HG03558 (cell line): ENCODE results near the gene RNF43.

Experiments
- ATAC-seq: cut with Tn5 transposase; IDR thresholded peaks from one replicate; pipeline ENCODE4 v1.9.1; 2021; ENCODE audit warnings: moderate number of reproducible peaks; ENCODE audit not compliant: unreplicated experiment; ENCODE audit errors: extremely low read depth

Gene RNF43

GRCh38 chr17:58417300-58418092 is at the start of gene RNF43:
TSS of gene RNF43 (minus strand) at chr17:58417534. CDS start at chr17:58415577, 1,957 bp downstream.
- peak; percentile 73 for ATAC-seq

GRCh38 chr17:58455491-58455890 is 38.2 kb upstream of the RNF43 start:
- no peak for ATAC-seq

- no peak for ATAC-seq
Observed at GRCh38 chr17:58452738-58453137, 35.4 kb upstream of the RNF43 start.

- no peak for ATAC-seq
Observed at GRCh38 chr17:58447039-58447975, 30.0 kb upstream of the RNF43 start.

GRCh38 chr17:58446086-58446485 is 28.8 kb upstream of the RNF43 start:
- no peak for ATAC-seq

GRCh38 chr17:58436805-58437239 is 19.5 kb upstream of the RNF43 start:
- ATAC-seq, result no peak

- ATAC-seq, result no peak
Observed at GRCh38 chr17:58436245-58436644, 18.9 kb upstream of the RNF43 start.

- ATAC-seq, result no peak
Observed at GRCh38 chr17:58432806-58433573, 15.7 kb upstream of the RNF43 start.

GRCh38 chr17:58427807-58428206 is 10.5 kb upstream of the RNF43 start:
- ATAC-seq, result no peak

GRCh38 chr17:58421711-58422110 is 4.4 kb upstream of the RNF43 start:
- ATAC-seq, result no peak

GRCh38 chr17:58420827-58421226 is 3.5 kb upstream of the RNF43 start:
- no peak for ATAC-seq

GRCh38 chr17:58416937-58417299 is 416 bp downstream of the RNF43 start:
- ATAC-seq, result no peak

- ATAC-seq, result no peak
Observed at GRCh38 chr17:58416396-58416795, 938 bp downstream of the RNF43 start.

GRCh38 chr17:58415371-58416055 is 1.8 kb downstream of the RNF43 start:
- no peak for ATAC-seq

GRCh38 chr17:58414596-58414997 is 2.7 kb downstream of the RNF43 start:
- no peak for ATAC-seq

- ATAC-seq, result no peak
Observed at GRCh38 chr17:58413684-58414083, 3.6 kb downstream of the RNF43 start.

GRCh38 chr17:58412961-58413586 is 4.3 kb downstream of the RNF43 start:
- no peak for ATAC-seq

GRCh38 chr17:58412064-58412703 is 5.2 kb downstream of the RNF43 start:
- no peak for ATAC-seq

GRCh38 chr17:58411408-58411894 is 5.9 kb downstream of the RNF43 start:
- ATAC-seq, result no peak
